Epidermal melanocyte (primary cell): Measurements from ENCODE around the gene GNAS-AS1.

Experiments
- DNase-seq: peaks from one replicate; pipeline ENCODE4 v3.0.0; 2011; ENCODE audit warnings: low spot score; ENCODE audit not compliant: insufficient read length

Gene GNAS-AS1

GRCh38 chr20:58850693-58851174, at the start of gene GNAS-AS1:
GNAS-AS1 (minus strand) TSS chr20:58850902.
- DNase-seq, result peak; percentile 93

- DNase-seq, result no peak
Observed at GRCh38 chr20:58900397-58900796, 49.7 kb upstream of the GNAS-AS1 start.

- DNase-seq, result no peak
Observed at GRCh38 chr20:58899512-58899911, 48.8 kb upstream of the GNAS-AS1 start.

- DNase-seq, result no peak
Observed at GRCh38 chr20:58898629-58899408, 48.1 kb upstream of the GNAS-AS1 start.

- no peak for DNase-seq
Observed at GRCh38 chr20:58897488-58897887, 46.8 kb upstream of the GNAS-AS1 start.

- no peak for DNase-seq
Observed at GRCh38 chr20:58896820-58897219, 46.1 kb upstream of the GNAS-AS1 start.

- DNase-seq, result no peak
Observed at GRCh38 chr20:58895448-58896180, 44.9 kb upstream of the GNAS-AS1 start.

GRCh38 chr20:58894652-58895447, 44.1 kb upstream of the GNAS-AS1 start:
- no peak for DNase-seq

GRCh38 chr20:58893355-58894120, 42.8 kb upstream of the GNAS-AS1 start:
- no peak for DNase-seq

- DNase-seq, result no peak
Observed at GRCh38 chr20:58892932-58893224, 42.2 kb upstream of the GNAS-AS1 start.

- DNase-seq, result no peak
Observed at GRCh38 chr20:58892141-58892931, 41.6 kb upstream of the GNAS-AS1 start.

- no peak for DNase-seq
Observed at GRCh38 chr20:58891718-58892140, 41.0 kb upstream of the GNAS-AS1 start.

- DNase-seq, result no peak
Observed at GRCh38 chr20:58891086-58891717, 40.5 kb upstream of the GNAS-AS1 start.

GRCh38 chr20:58890518-58891085, 39.9 kb upstream of the GNAS-AS1 start:
- peak; percentile 91 for DNase-seq

GRCh38 chr20:58889798-58890517, 39.3 kb upstream of the GNAS-AS1 start:
- DNase-seq, result no peak

GRCh38 chr20:58889334-58889760, 38.6 kb upstream of the GNAS-AS1 start:
- no peak for DNase-seq

- peak; percentile 61 for DNase-seq
Observed at GRCh38 chr20:58888521-58889333, 38.0 kb upstream of the GNAS-AS1 start.

GRCh38 chr20:58888103-58888502, 37.4 kb upstream of the GNAS-AS1 start:
- no peak for DNase-seq
